GM10248 (cell line): ENCODE measurements around the gene MFSD2A.
A peak's percentile ranks its signal among the peaks of the same experiment; 100 is the strongest.

Source experiments
- CTCF ChIA-PET: fragments of 300-600 bp; sonication (Branson Sonifier 250); formaldehyde crosslinking; extraction: SDS; loops from one replicate; lab custom pipeline; 2021; ENCODE audit warnings: antibody characterized with exemption; lab: Yijun Ruan, JAX
- POLR2A ChIA-PET: fragments of 350-650 bp; sonication (Branson Sonifier 250); formaldehyde crosslinking; extraction: SDS; loops from one replicate; lab custom pipeline; 2020; ENCODE audit warnings: antibody characterized with exemption; lab: Yijun Ruan, JAX
- DNase-seq: peaks from one replicate; pipeline ENCODE4 v3.0.0; 2012; ENCODE audit errors: extremely low spot score
- CTCF ChIP-seq: IDR thresholded peaks from 2 replicates; pipeline ENCODE4 v1.5.1; 2012; ENCODE audit warnings: mild to moderate bottlenecking, low read depth; ENCODE audit errors: extremely low read depth, missing control alignments, control extremely low read depth

Gene MFSD2A

GRCh38 chr1:39955547-39956539, 898 bp downstream of the MFSD2A start:
- no peak for TF ChIP-seq CTCF
- ChIA-PET CTCF (interaction anchor here (0.8 to 13.9 kb wide), 14 partner anchors 8 to 383 kb away, joined by 3 to 113 read pairs (median 5); partner anchors contain the start of gene MYCL), POLR2A (interaction anchor here (0.6 to 1.7 kb wide), 4 partner anchors 40 to 905 kb away, joined by 3 to 8 read pairs (median 4); no protein-coding TSS in a partner anchor)
- peak; percentile 81 for DNase-seq

GRCh38 chr1:39957299-39958015, 2.5 kb downstream of the MFSD2A start:
- no peak for TF ChIP-seq CTCF
- CTCF ChIA-PET: interaction anchor here (0.7 to 13.9 kb wide), 9 partner anchors 10 to 142 kb away, joined by 3 to 113 read pairs (median 5); no protein-coding TSS in a partner anchor
- POLR2A ChIA-PET: no interaction called here
- no peak for DNase-seq

DNA sequence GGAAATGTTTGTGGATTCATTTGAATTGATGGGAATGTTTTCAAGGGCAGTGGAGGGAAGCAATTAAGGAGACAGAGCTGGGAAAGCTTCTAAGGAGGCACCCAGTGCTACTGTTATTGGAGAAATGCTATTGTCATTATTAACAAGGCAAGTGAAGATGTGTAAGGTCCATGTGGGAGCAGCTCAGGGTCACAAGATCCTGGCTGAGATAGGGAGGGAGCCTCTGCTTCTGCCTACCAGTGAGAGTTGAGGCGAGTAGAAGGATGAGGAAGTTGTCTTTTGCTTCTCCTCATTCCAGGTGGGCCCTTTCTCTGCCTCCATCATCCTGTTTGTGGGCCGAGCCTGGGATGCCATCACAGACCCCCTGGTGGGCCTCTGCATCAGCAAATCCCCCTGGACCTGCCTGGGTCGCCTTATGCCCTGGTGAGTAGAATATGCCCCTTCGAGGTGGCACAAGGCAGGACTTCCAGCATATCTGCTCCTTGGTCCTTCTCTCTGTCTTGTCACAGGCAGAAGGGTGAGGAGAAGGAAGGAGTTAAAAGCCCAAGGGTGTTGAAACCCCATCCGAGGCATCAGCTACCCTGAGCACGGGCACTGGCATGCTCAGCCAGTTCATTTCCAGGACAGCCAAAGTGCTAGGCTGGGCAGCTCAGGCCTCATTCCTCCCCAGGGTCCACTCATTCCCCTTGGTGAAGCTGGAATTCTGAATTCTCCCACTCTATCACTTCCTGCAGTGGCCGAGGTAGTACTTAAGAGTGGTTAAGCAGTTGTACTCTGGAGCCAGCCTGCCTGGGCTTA, 3.7 kb downstream of the MFSD2A start:
- TF ChIP-seq CTCF: no peak
- ChIA-PET CTCF (interaction anchor here (0.7 to 13.9 kb wide), 8 partner anchors 14 to 159 kb away, joined by 3 to 113 read pairs (median 5); no protein-coding TSS in a partner anchor), POLR2A (no interaction called here)
- no peak for DNase-seq

GRCh38 chr1:39959651-39960333, 4.8 kb downstream of the MFSD2A start:
- ChIA-PET CTCF (interaction anchor here (0.9 to 13.9 kb wide), 4 partner anchors 13 to 142 kb away, joined by 3 to 113 read pairs (median 51); partner anchors contain the start of gene MYCL), POLR2A (interaction anchor here (0.6 kb wide), 1 partner anchor 193 kb away, joined by 4 read pairs; no protein-coding TSS in a partner anchor)
- no peak for DNase-seq
- TF ChIP-seq CTCF: no peak

- peak; percentile 64 for DNase-seq
- ChIA-PET CTCF (interaction anchor here (0.9 to 13.9 kb wide), 5 partner anchors 8 to 143 kb away, joined by 3 to 113 read pairs (median 5); partner anchors contain the start of gene MYCL), POLR2A (interaction anchor here (0.5 to 0.6 kb wide), 2 partner anchors 193 to 199 kb away, joined by 4 read pairs; no protein-coding TSS in a partner anchor)
- TF ChIP-seq CTCF: no peak
Observed at GRCh38 chr1:39960431-39960958, 5.5 kb downstream of the MFSD2A start.
